ENCODE measurements around the gene SMAD3. TPM values are rescaled to one million over a fixed set of nuclear protein-coding genes. Genes with fewer than 3 reads are reported as not detected.

The SMAD3 gene
- total and polyA plus RNA-seq, 10 of the 15 experiments (the other 5 are each of a cell fraction or from before 2014, with no cell fraction given), result 5.6 to 43.2 (median 16.0) TPM

DNA sequence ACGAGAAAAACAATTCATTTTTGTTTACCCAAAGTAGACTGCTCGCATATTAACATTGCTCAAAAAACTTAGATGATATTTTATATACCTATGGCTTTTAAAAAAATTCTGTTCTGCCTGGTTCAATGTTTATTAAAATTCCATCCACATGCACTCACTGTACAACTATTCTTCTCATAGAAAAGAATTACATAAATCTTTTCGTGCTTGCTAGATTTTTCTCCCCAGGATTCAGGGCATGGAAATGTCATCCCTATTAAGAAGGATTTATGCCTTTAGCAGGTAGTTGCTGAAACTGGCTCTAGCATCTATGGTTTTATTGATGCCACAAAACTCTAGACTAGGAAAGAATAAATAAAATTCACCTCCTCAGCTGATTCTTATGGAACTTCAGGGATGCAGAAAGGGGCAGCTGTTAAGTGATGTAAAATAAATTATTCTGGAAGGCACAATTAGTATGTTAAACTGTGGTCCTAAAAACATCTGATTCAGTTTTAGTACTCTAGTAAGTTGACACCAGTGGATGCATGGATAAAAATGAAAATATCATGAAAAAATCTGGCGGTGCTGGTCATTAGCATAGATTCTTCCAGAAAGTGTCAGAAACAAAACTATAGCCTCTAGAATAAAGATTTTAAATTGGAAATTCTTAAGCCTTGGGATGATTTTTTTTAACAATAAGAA, 147.4 kb downstream of the SMAD3 start (continued):
- no peak for TF ChIP-seq RCOR1 (conservative IDR thresholded peaks at IDR 0.05; ENCODE audit: low read depth, low read length)
- TF ChIP-seq ZZZ3 (IDR thresholded peaks at IDR 0.05; ENCODE audit: control insufficient read depth, insufficient read length, low read depth), result no peak
- TF ChIP-seq FOXK2 (IDR thresholded peaks at IDR 0.05), result no peak
- TF ChIP-seq, protein P1, sequence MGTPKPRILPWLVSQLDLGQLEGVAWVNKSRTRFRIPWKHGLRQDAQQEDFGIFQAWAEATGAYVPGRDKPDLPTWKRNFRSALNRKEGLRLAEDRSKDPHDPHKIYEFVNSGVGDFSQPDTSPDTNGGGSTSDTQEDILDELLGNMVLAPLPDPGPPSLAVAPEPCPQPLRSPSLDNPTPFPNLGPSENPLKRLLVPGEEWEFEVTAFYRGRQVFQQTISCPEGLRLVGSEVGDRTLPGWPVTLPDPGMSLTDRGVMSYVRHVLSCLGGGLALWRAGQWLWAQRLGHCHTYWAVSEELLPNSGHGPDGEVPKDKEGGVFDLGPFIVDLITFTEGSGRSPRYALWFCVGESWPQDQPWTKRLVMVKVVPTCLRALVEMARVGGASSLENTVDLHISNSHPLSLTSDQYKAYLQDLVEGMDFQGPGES (IDR thresholded peaks at IDR 0.05), result no peak
- no peak for TF ChIP-seq TCF7 (IDR thresholded peaks at IDR 0.05; ENCODE audit: borderline replicate concordance)
- no peak for TF ChIP-seq FOS (IDR thresholded peaks at IDR 0.05; ENCODE audit: borderline replicate concordance, extremely low read depth, insufficient read length)
- TF ChIP-seq RAD51 (IDR thresholded peaks at IDR 0.05), result no peak
- no peak for TF ChIP-seq SRF (IDR thresholded peaks at IDR 0.05; ENCODE audit: low read depth in 2 of 2, low read length in 2 of 2)
- no peak for TF ChIP-seq TAF1 (IDR thresholded peaks at IDR 0.05; ENCODE audit: borderline replicate concordance, low read depth, low read length)
- no peak for TF ChIP-seq SUZ12 (IDR thresholded peaks at IDR 0.05; ENCODE audit: unreplicated experiment)

DNA sequence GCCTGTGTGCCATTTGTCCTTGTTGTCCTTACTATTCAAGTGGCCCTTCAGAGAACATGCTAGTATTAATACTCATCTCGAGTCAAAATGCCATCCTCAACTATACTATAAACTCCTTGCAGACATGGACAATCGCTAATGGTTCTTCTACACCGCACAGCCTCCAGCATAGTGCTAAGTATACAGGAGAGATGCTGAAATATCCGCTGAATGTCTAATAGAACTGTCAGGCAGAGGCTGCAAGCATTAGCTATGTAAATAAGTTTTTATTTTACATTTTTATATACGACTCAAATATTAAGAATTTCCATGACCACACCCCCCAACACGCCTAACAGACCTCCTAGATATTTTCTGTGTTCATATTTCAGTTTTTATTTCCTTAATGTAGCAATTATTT, 149.7 kb downstream of the SMAD3 start:
- H3K36me3 ChIP-seq (ENCODE audit: control insufficient read depth in 2 of 2, insufficient read depth in 2 of 2, low read length in 1 of 2), result no peaks in the 10 kb centered on the region
- DNase-seq (ENCODE audit: low read depth, low spot score) (no peak), ATAC-seq (no peak), FAIRE-seq (no peak)
- H3K27me3 ChIP-seq (replicated peaks in 1 of 2; ENCODE audit: control insufficient read depth in 2 of 2, insufficient read depth in 2 of 2, low read length in 1 of 2), result no peaks in the 10 kb centered on the region
- no peak overlapping the region for H3K4me2 ChIP-seq (ENCODE audit: control insufficient read depth, insufficient read depth)
- H3K79me2 ChIP-seq (ENCODE audit: control insufficient read depth, insufficient read depth, low read length), result no peaks in the 10 kb centered on the region
- SMC1A ChIA-PET (ENCODE audit: uncharacterized antibody, unreplicated experiment), result no interaction called here
- 87% methylated on average over 6 of the region's 6 CpGs for WGBS (ENCODE audit: insufficient coverage, insufficient replicate concordance, low lambda C conversion rate, missing lambda C conversion rate)
- no peaks in the 10 kb centered on the region for H3K4me1 ChIP-seq (ENCODE audit: control insufficient read depth, insufficient read depth, low read length)
- no peak overlapping the region for H2AFZ ChIP-seq (ENCODE audit: control insufficient read depth, low read depth, low read length)
- no TSS peak for BruUV-seq (replicated peaks)
- H4K20me1 ChIP-seq (ENCODE audit: control insufficient read depth, insufficient read depth), result no peaks in the 10 kb centered on the region
- CTCF ChIA-PET, result no interaction called here
- in situ Hi-C loops (cut with MboI), result no loop called here
- no peaks in the 10 kb centered on the region for H3K9me3 ChIP-seq (replicated peaks; ENCODE audit: control insufficient read depth, insufficient read depth, low read length)
- no peak overlapping the region for H3K4me3 ChIP-seq
- H3K27ac ChIP-seq (ENCODE audit: control insufficient read depth, insufficient read depth), result no peak overlapping the region
- no peak overlapping the region for H3K9ac ChIP-seq (ENCODE audit: control insufficient read depth, insufficient read depth, low read length)
- POLR2A ChIA-PET, result no interaction called here
- TF ChIP-seq, protein P2, sequence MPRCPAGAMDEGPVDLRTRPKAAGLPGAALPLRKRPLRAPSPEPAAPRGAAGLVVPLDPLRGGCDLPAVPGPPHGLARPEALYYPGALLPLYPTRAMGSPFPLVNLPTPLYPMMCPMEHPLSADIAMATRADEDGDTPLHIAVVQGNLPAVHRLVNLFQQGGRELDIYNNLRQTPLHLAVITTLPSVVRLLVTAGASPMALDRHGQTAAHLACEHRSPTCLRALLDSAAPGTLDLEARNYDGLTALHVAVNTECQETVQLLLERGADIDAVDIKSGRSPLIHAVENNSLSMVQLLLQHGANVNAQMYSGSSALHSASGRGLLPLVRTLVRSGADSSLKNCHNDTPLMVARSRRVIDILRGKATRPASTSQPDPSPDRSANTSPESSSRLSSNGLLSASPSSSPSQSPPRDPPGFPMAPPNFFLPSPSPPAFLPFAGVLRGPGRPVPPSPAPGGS (IDR thresholded peaks at IDR 0.05; ENCODE audit: borderline replicate concordance, insufficient read depth, low read depth, low read length, poor library complexity, severe bottlenecking), result peak; percentile 71
- no peak for TF ChIP-seq CBX5 (IDR thresholded peaks at IDR 0.05; ENCODE audit: low read depth)
- no peak for TF ChIP-seq SPI1 (IDR thresholded peaks at IDR 0.05; ENCODE audit: borderline replicate concordance, insufficient read depth, low read depth, low read length)
- TF ChIP-seq, protein P3, sequence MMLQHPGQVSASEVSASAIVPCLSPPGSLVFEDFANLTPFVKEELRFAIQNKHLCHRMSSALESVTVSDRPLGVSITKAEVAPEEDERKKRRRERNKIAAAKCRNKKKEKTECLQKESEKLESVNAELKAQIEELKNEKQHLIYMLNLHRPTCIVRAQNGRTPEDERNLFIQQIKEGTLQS (IDR thresholded peaks at IDR 0.05; ENCODE audit: borderline replicate concordance, extremely low read depth, low read depth, low read length), result no peak
- TF ChIP-seq MYC (IDR thresholded peaks at IDR 0.05; ENCODE audit: insufficient read depth, insufficient read length, insufficient replicate concordance, low read length, severe bottlenecking), result no peak
- TF ChIP-seq IKZF2 (IDR thresholded peaks at IDR 0.05), result no peak
- TF ChIP-seq SP1 (IDR thresholded peaks at IDR 0.05; ENCODE audit: low read depth, low read length), result no peak
- TF ChIP-seq LARP7 (IDR thresholded peaks at IDR 0.05), result no peak
- TF ChIP-seq, protein P4, sequence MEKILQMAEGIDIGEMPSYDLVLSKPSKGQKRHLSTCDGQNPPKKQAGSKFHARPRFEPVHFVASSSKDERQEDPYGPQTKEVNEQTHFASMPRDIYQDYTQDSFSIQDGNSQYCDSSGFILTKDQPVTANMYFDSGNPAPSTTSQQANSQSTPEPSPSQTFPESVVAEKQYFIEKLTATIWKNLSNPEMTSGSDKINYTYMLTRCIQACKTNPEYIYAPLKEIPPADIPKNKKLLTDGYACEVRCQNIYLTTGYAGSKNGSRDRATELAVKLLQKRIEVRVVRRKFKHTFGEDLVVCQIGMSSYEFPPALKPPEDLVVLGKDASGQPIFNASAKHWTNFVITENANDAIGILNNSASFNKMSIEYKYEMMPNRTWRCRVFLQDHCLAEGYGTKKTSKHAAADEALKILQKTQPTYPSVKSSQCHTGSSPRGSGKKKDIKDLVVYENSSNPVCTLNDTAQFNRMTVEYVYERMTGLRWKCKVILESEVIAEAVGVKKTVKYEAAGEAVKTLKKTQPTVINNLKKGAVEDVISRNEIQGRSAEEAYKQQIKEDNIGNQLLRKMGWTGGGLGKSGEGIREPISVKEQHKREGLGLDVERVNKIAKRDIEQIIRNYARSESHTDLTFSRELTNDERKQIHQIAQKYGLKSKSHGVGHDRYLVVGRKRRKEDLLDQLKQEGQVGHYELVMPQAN (conservative IDR thresholded peaks at IDR 0.05), result no peak
- intact Hi-C loops (cut with micrococcal nuclease; ENCODE audit: unreplicated experiment), result no loop called here
- RAD21 ChIA-PET (ENCODE audit: unreplicated experiment), result no interaction called here
